WTC11 (cell line): ENCODE data around the gene CDC25B. TPM values are rescaled to one million over a fixed set of nuclear protein-coding genes. Genes with fewer than 3 reads are reported as not detected.
A peak's percentile ranks its signal among the peaks of the same experiment; 100 is the strongest.

Experiments used
- AR ChIP-seq: fragments of 250-450 bp; sonication (Bioruptor Pico); IDR thresholded peaks from 2 replicates; pipeline ENCODE4 v1.9.0; 2021; ENCODE audit warnings: mild to moderate bottlenecking
- CBFB ChIP-seq: sonication (generic); formaldehyde crosslinking; IDR thresholded peaks from 2 replicates; pipeline ENCODE4 v1.8.1; 2022; ENCODE audit warnings: mild to moderate bottlenecking, low read depth, missing genetic modification reagents
- CREB1 ChIP-seq: sonication (generic); formaldehyde crosslinking; IDR thresholded peaks from 2 replicates; pipeline ENCODE4 v1.8.0; 2023; ENCODE audit warnings: mild to moderate bottlenecking, missing genetic modification reagents
- ETV6 ChIP-seq: sonication (generic); formaldehyde crosslinking; IDR thresholded peaks from 2 replicates; pipeline ENCODE4 v1.8.1; 2022; ENCODE audit warnings: mild to moderate bottlenecking, missing genetic modification reagents
- FOXJ3 ChIP-seq: sonication (generic); formaldehyde crosslinking; IDR thresholded peaks from 2 replicates; pipeline ENCODE4 v1.9.0; 2021; ENCODE audit warnings: missing genetic modification reagents, mild to moderate bottlenecking, borderline replicate concordance
- FOXK1 ChIP-seq: sonication (generic); formaldehyde crosslinking; IDR thresholded peaks from 2 replicates; pipeline ENCODE4 v1.8.0; 2022; ENCODE audit warnings: mild to moderate bottlenecking, moderate library complexity, missing genetic modification reagents
- FOXP1 ChIP-seq: sonication (generic); formaldehyde crosslinking; IDR thresholded peaks from 2 replicates; pipeline ENCODE4 v1.8.0; 2022; ENCODE audit warnings: missing genetic modification reagents, mild to moderate bottlenecking, moderate library complexity, borderline replicate concordance
- GABPB1 ChIP-seq: sonication (generic); formaldehyde crosslinking; IDR thresholded peaks from 2 replicates; pipeline ENCODE4 v1.8.1; 2023; ENCODE audit warnings: mild to moderate bottlenecking, missing genetic modification reagents
- GRHL2 ChIP-seq: fragments of 250-450 bp; sonication (Bioruptor Pico); IDR thresholded peaks from 2 replicates; pipeline ENCODE4 v1.8.0; 2022; ENCODE audit warnings: mild to moderate bottlenecking, moderate library complexity; ENCODE audit not compliant: insufficient replicate concordance, severe bottlenecking
- GTF2I ChIP-seq: fragments of 250-450 bp; sonication (Bioruptor Pico); conservative IDR thresholded peaks from 2 replicates; pipeline ENCODE4 v1.4.0; 2021; ENCODE audit warnings: mild to moderate bottlenecking
- HMGA2 ChIP-seq: fragments of 250-450 bp; sonication (Bioruptor Pico); IDR thresholded peaks from 2 replicates; pipeline ENCODE4 v1.4.0; 2021; ENCODE audit warnings: mild to moderate bottlenecking, moderate library complexity
- IRF1 ChIP-seq: sonication (generic); formaldehyde crosslinking; IDR thresholded peaks from 2 replicates; pipeline ENCODE4 v1.8.0; 2023; ENCODE audit warnings: missing genetic modification reagents
- JUN ChIP-seq: sonication (generic); formaldehyde crosslinking; IDR thresholded peaks from 2 replicates; pipeline ENCODE4 v1.8.0; 2023; ENCODE audit warnings: mild to moderate bottlenecking, missing genetic modification reagents
- MXD4 ChIP-seq: fragments of 250-450 bp; sonication (Bioruptor Pico); IDR thresholded peaks from 2 replicates; pipeline ENCODE4 v1.8.0; 2021; ENCODE audit warnings: mild to moderate bottlenecking, moderate library complexity, borderline replicate concordance
- MYBL2 ChIP-seq: sonication (generic); formaldehyde crosslinking; IDR thresholded peaks from 2 replicates; pipeline ENCODE4 v1.8.1; 2023; ENCODE audit warnings: mild to moderate bottlenecking, moderate library complexity, missing genetic modification reagents
- NFE2L1 ChIP-seq: sonication (generic); formaldehyde crosslinking; IDR thresholded peaks from 2 replicates; pipeline ENCODE4 v1.8.1; 2023; ENCODE audit warnings: missing genetic modification reagents
- NFYB ChIP-seq: sonication (generic); formaldehyde crosslinking; conservative IDR thresholded peaks from 2 replicates; pipeline ENCODE4 v1.8.0; 2022; ENCODE audit warnings: low read depth, missing genetic modification reagents
- NR1H2 ChIP-seq: sonication (generic); formaldehyde crosslinking; IDR thresholded peaks from 2 replicates; pipeline ENCODE4 v1.9.0; 2021; ENCODE audit warnings: mild to moderate bottlenecking, moderate library complexity, missing genetic modification reagents
- OVOL2 ChIP-seq: fragments of 250-450 bp; sonication (Bioruptor Pico); IDR thresholded peaks from 2 replicates; pipeline ENCODE4 v1.9.0; 2021; ENCODE audit warnings: mild to moderate bottlenecking, borderline replicate concordance
- PREB ChIP-seq: sonication (generic); formaldehyde crosslinking; IDR thresholded peaks from 2 replicates; pipeline ENCODE4 v1.8.1; 2022; ENCODE audit warnings: mild to moderate bottlenecking, missing genetic modification reagents, moderate library complexity, borderline replicate concordance
- RORB ChIP-seq: fragments of 250-450 bp; sonication (Bioruptor Pico); IDR thresholded peaks from 2 replicates; pipeline ENCODE4 v1.9.0; 2021; ENCODE audit warnings: mild to moderate bottlenecking
- TP53 ChIP-seq: sonication (generic); formaldehyde crosslinking; IDR thresholded peaks from 2 replicates; pipeline ENCODE4 v1.8.1; 2023; ENCODE audit warnings: mild to moderate bottlenecking, missing genetic modification reagents
- USF2 ChIP-seq: sonication (generic); formaldehyde crosslinking; IDR thresholded peaks from 2 replicates; pipeline ENCODE4 v1.8.1; 2023; ENCODE audit warnings: mild to moderate bottlenecking, missing genetic modification reagents, moderate library complexity
- ZNF121 ChIP-seq: sonication (generic); formaldehyde crosslinking; IDR thresholded peaks from 2 replicates; pipeline ENCODE4 v1.8.0; 2023; ENCODE audit warnings: missing genetic modification reagents
- ZNF138 ChIP-seq: sonication (generic); formaldehyde crosslinking; conservative IDR thresholded peaks from 2 replicates; pipeline ENCODE4 v1.8.1; 2022; ENCODE audit warnings: mild to moderate bottlenecking, moderate library complexity, missing genetic modification reagents
- ZNF219 ChIP-seq: sonication (generic); formaldehyde crosslinking; IDR thresholded peaks from 2 replicates; pipeline ENCODE4 v1.8.0; 2023; ENCODE audit warnings: missing genetic modification reagents, mild to moderate bottlenecking, borderline replicate concordance
- ZNF532 ChIP-seq: fragments of 250-450 bp; sonication (Bioruptor Pico); IDR thresholded peaks from 2 replicates; pipeline ENCODE4 v1.9.0; 2021; ENCODE audit warnings: mild to moderate bottlenecking, borderline replicate concordance
- ZNF671 ChIP-seq: fragments of 250-450 bp; sonication (Bioruptor Pico); IDR thresholded peaks from 2 replicates; pipeline ENCODE4 v1.8.0; 2021; ENCODE audit warnings: mild to moderate bottlenecking
- total RNA-seq: library from RNA; stranded (reverse); gene quantifications from 3 replicates; pipeline ENCODE4 v1.2.3, GENCODE V29; 2021

Gene CDC25B
- total RNA-seq, 1 experiment from 2014 or later = 37.4 TPM

GRCh38 chr20:3795511-3796468 lies at the start of gene CDC25B (continued):
- TF ChIP-seq ZNF532 (CRISPR knock-in tag) (no peak), RORB (CRISPR knock-in tag) (no peak), ZNF138 (CRISPR knock-in tag) (no peak), OVOL2 (CRISPR knock-in tag) (no peak), NFYB (CRISPR knock-in tag) (peak; percentile 33; the same call in 1 of the 2 replicates), JUN (CRISPR knock-in tag) (no peak), PREB (peak; percentile 61; the same call in 1 of the 2 replicates), ZNF671 (CRISPR knock-in tag) (no peak), GABPB1 (CRISPR knock-in tag) (peak; percentile 77), AR (CRISPR knock-in tag) (0 out of 2 replicates have a peak, but pooled peaks have one; percentile 37), NR1H2 (CRISPR knock-in tag) (no peak), HMGA2 (CRISPR knock-in tag) (no peak), NFE2L1 (CRISPR knock-in tag) (no peak), CBFB (CRISPR knock-in tag) (no peak), MYBL2 (CRISPR knock-in tag) (peak; percentile 67; the same call in 1 of the 2 replicates), FOXP1 (CRISPR knock-in tag) (peak; percentile 81; the same call in 1 of the 2 replicates), ETV6 (0 out of 2 replicates have a peak, but pooled peaks have one; percentile 28), CREB1 (no peak), FOXK1 (no peak), MXD4 (CRISPR knock-in tag) (no peak), TP53 (no peak), IRF1 (CRISPR knock-in tag) (no peak), ZNF219 (no peak), USF2 (CRISPR knock-in tag) (peak; percentile 61), GTF2I (CRISPR knock-in tag) (peak; percentile 93), GRHL2 (CRISPR knock-in tag) (no peak), FOXJ3 (CRISPR knock-in tag) (no peak), ZNF121 (CRISPR knock-in tag) (peak; percentile 42; the same call in 1 of the 2 replicates)
